Activated CD4-positive, alpha-beta memory T cell treated with anti-CD3 and anti-CD28 coated beads for 36 hours (primary cell): ENCODE measurements around the gene C6orf47. TPM values are rescaled to one million over a fixed set of nuclear protein-coding genes. Genes with fewer than 3 reads are reported as not detected.
A peak's percentile ranks its signal among the peaks of the same experiment; 100 is the strongest.
"Not testable (repeated sequence)": the region's sequence is repeated elsewhere in the genome, so short reads cannot be mapped to it uniquely, and the experiment has no call there.

Experiments used
- CTCF ChIA-PET: fragments of 350-600 bp; sonication (Branson Sonifier 250); formaldehyde crosslinking; loops from one replicate; lab custom pipeline; 2021; ENCODE audit warnings: antibody characterized with exemption, inconsistent platforms; lab: Charles Lee
- POLR2A ChIA-PET: fragments of 350-600 bp; sonication (Branson Sonifier 250); formaldehyde crosslinking; loops from one replicate; lab custom pipeline; 2021; ENCODE audit warnings: antibody characterized with exemption; lab: Charles Lee
- DNase-seq: peaks from one replicate; pipeline ENCODE4 v3.0.0-alpha.2; 2020
- H3K27ac Mint-ChIP-seq: one replicate; pipeline ENCODE4 v1.8.0; 2021; ENCODE audit warnings: mixed read lengths
- H3K27me3 Mint-ChIP-seq: one replicate; pipeline ENCODE4 v1.8.0; 2021; ENCODE audit warnings: mixed read lengths
- H3K36me3 Mint-ChIP-seq: one replicate; pipeline ENCODE4 v1.8.0; 2021; ENCODE audit warnings: mixed read lengths
- H3K4me1 Mint-ChIP-seq: one replicate; pipeline ENCODE4 v1.8.0; 2021; ENCODE audit warnings: low read depth, mixed read lengths
- H3K4me3 Mint-ChIP-seq: one replicate; pipeline ENCODE4 v1.8.0; 2021; ENCODE audit warnings: mild to moderate bottlenecking, mixed read lengths
- H3K9me3 Mint-ChIP-seq: one replicate; pipeline ENCODE4 v1.8.0; 2021; ENCODE audit warnings: mixed read lengths
- intact Hi-C: fragments of 100-400 bp; cut with micrococcal nuclease; formaldehyde crosslinking; loops from one replicate; pipeline ENCODE4 v1.15.1; 2023
- total RNA-seq, 2 experiments: library from RNA; stranded (reverse); gene quantifications; one replicate each; pipeline ENCODE4 v1.2.3, GENCODE V29; 2021

C6orf47 gene, protein sequence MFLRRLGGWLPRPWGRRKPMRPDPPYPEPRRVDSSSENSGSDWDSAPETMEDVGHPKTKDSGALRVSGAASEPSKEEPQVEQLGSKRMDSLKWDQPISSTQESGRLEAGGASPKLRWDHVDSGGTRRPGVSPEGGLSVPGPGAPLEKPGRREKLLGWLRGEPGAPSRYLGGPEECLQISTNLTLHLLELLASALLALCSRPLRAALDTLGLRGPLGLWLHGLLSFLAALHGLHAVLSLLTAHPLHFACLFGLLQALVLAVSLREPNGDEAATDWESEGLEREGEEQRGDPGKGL
- 10 to 100 TPM; 15.8 to 16.9 TPM for total RNA-seq

DNA sequence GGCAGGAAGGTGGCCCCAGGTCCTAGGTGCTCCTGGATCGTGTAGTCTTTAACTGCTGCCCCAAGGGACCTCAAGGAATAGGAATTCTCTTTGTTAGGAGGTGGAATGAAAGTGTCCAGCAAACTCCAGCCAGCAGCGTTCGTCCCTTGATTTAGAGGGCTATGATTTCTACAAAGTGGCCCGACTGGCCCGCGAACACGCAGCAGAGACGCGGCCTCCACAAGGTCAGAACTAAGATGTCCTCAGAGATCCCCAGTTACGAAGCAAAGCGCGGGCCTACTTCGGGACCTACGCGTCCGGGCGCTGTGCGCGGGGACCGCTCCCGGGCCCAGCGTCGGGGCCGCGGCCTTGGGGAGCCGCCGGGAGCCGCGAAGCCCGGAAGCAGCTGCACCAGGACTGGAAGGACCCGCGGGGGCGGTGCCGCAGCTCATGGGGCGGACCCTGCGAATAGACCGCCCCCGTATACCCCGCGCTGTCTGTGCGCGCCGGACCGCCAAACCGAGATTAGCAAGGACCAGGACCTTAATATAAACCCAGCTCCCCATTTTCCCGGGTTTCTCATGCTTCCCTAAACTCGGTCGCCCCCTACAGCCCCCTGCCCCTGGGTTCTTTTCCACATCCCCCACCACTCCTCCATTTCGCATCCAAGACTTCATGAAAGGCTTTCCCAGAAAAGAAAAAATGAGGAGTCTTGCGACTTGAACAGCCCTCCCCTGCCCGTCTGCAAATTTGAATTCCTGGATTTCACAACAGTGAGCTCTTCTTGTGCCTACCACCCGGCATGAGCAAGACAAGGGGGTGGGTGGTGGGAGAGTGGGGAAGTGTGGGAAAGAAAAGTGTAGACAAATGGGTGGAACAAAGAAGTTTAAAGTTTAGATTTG, at the start of gene C6orf47:
TSS of gene C6orf47 (minus strand) at position 398 of the 881 bp plus-strand sequence. CDS start 831 bp downstream, outside the sequence.
- peak within 1 kb of the TSS; percentile 96 for H3K4me3 Mint-ChIP-seq
- peaks cover 58% of the 10 kb centered on the region for H3K36me3 Mint-ChIP-seq
- POLR2A ChIA-PET, result interaction anchor here (1.0 to 6.0 kb wide), 3 partner anchors 7 to 167 kb away, joined by 3 to 92 read pairs (median 5); partner anchors contain the start of genes APOM, BAG6, HSPA1B and PRRC2A
- H3K27me3 Mint-ChIP-seq, result no peaks in the 10 kb centered on the region
- peak; percentile 80 for DNase-seq
- H3K9me3 Mint-ChIP-seq, result no peaks in the 10 kb centered on the region
- H3K4me1 Mint-ChIP-seq, result peaks cover 73% of the 10 kb centered on the region
- intact Hi-C loops, result loop anchor here (1.0 kb wide), 1 partner anchor 8 kb away; the partner anchor contains the start of gene BAG6
- H3K27ac Mint-ChIP-seq, result peak within 1 kb of the TSS; percentile 95
- CTCF ChIA-PET, result interaction anchor here (1.6 kb wide), 1 partner anchor 8 kb away, joined by 10 read pairs; the partner anchor contains the start of gene BAG6

DNA sequence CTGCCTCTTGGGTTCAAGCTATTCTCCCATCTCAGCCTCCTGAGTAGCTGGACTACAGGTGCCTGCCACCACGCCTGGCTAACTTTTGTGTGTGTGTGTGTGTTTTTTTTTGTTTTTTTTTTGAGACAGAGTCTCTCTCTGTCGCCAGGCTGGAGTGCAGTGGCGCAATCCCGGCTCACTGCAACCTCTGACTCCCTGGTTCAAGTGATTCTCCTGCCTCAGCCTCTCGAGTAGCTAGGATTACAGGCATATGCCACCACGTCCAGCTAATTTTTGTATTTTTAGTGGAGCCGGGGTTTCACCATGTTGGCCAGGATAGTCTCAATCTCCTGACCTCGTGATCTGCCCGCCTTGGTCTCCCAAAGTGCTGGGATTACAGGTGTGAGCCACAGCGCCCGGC, 48.6 kb upstream of the C6orf47 start:
- H3K4me1 Mint-ChIP-seq, H3K9me3 Mint-ChIP-seq, CTCF ChIA-PET, H3K36me3 Mint-ChIP-seq, H3K4me3 Mint-ChIP-seq, H3K27me3 Mint-ChIP-seq, H3K27ac Mint-ChIP-seq, POLR2A ChIA-PET, DNase-seq, intact Hi-C loops: not testable (repeated sequence)

DNA sequence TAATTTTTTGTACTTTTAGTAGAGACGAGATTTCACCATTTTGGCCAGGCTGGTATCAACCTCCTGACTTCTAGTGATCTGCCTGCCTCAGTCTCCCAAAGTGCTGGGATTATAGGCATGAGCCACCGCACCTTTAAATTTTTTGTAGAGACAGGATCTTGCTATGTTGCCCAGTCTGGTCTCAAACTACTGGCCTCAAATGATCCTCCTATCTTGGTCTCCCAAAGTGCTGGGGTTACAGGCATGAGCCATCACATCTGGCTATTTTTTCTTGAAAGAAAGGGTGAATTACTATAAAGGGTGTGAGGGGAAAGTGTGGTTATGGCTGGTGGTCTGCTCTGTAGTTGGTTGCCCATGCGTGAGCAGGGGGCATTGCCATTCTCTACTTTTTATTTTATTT, 47.6 kb upstream of the C6orf47 start:
- intact Hi-C loops, result no loop called here
- Mint-ChIP-seq H3K27me3 (no peaks in the 10 kb centered on the region), H3K36me3 (no peaks in the 10 kb centered on the region), H3K27ac (no peak overlapping the region), H3K4me3 (no peak overlapping the region), H3K4me1 (peaks cover 4% of the 10 kb centered on the region), H3K9me3 (no peaks in the 10 kb centered on the region)
- CTCF ChIA-PET, result no interaction called here
- POLR2A ChIA-PET, result no interaction called here
- no peak for DNase-seq

DNA sequence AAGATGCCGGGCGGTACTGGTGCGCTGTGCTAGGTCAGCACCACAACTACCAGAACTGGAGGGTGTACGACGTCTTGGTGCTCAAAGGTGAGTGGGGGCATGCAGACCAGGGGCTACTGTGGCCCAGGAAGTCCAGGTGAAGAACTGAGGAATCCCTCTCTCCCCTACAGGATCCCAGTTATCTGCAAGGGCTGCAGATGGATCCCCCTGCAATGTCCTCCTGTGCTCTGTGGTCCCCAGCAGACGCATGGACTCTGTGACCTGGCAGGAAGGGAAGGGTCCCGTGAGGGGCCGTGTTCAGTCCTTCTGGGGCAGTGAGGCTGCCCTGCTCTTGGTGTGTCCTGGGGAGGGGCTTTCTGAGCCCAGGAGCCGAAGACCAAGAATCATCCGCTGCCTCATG, 47.1 kb upstream of the C6orf47 start:
- Mint-ChIP-seq H3K4me3 (no peak overlapping the region), H3K9me3 (no peaks in the 10 kb centered on the region), H3K27me3 (no peaks in the 10 kb centered on the region), H3K4me1 (peaks cover 5% of the 10 kb centered on the region), H3K36me3 (peaks cover under 1% of the 10 kb centered on the region), H3K27ac (no peak overlapping the region)
- CTCF ChIA-PET, result no interaction called here
- no peak for DNase-seq
- POLR2A ChIA-PET, result no interaction called here
- intact Hi-C loops, result no loop called here

DNA sequence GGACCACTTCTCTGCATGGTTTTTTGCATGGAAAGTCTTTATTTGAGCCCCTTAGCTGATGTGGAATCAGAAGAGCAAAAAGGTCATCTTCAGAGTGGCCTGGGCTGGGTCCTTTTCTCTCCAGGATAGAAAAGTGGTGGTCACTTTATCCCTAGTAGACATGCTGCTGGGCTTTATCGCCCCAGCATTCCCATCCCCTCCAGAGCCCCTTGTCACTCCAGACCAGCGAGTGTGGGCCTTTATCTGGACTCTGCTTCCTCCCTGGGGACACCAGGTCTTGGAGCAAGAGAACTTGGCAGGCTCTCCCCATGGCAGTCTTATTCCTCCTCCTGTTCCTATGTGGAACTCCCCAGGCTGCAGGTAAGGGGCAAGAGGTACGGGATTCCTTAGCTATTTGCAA, 46.0 kb upstream of the C6orf47 start, which contains the start of gene LY6G6F:
TSS of gene LY6G6F (plus strand) at position 268 of the 400 bp plus-strand sequence. CDS start at position 309, 41 bp downstream.
- Mint-ChIP-seq H3K27me3 (no peaks in the 10 kb centered on the region), H3K36me3 (peaks cover 3% of the 10 kb centered on the region), H3K9me3 (no peaks in the 10 kb centered on the region), H3K27ac (no peak within 1 kb of the TSS), H3K4me1 (peaks cover 8% of the 10 kb centered on the region), H3K4me3 (no peak within 1 kb of the TSS)
- intact Hi-C loops, result no loop called here
- ChIA-PET POLR2A (no interaction called here), CTCF (no interaction called here)
- no peak for DNase-seq

DNA sequence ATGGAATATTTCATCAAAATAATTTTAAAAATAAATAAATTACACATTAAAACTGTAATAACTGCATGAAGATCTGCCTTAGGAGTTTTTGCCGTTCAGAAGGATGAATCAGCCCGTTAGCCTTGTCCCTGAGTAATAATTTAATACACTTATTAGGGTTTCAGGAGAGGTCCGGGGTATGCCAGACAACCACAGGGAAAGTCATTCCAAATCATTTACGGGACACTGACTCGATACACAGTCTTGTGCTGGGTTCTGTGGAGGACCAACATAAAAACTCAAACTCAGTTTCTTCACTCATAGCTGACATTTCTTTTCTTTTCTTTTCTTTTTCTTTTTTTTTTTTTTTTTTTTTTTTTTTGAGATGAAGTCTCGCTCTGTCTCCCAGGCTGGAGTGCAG, 45.4 kb upstream of the C6orf47 start:
- Mint-ChIP-seq H3K4me3 (no peak overlapping the region), H3K4me1 (peaks cover 13% of the 10 kb centered on the region), H3K27ac (no peak overlapping the region), H3K9me3 (no peaks in the 10 kb centered on the region), H3K27me3 (no peaks in the 10 kb centered on the region), H3K36me3 (peaks cover 3% of the 10 kb centered on the region)
- no peak for DNase-seq
- POLR2A ChIA-PET, result no interaction called here
- CTCF ChIA-PET, result no interaction called here
- intact Hi-C loops, result no loop called here

DNA sequence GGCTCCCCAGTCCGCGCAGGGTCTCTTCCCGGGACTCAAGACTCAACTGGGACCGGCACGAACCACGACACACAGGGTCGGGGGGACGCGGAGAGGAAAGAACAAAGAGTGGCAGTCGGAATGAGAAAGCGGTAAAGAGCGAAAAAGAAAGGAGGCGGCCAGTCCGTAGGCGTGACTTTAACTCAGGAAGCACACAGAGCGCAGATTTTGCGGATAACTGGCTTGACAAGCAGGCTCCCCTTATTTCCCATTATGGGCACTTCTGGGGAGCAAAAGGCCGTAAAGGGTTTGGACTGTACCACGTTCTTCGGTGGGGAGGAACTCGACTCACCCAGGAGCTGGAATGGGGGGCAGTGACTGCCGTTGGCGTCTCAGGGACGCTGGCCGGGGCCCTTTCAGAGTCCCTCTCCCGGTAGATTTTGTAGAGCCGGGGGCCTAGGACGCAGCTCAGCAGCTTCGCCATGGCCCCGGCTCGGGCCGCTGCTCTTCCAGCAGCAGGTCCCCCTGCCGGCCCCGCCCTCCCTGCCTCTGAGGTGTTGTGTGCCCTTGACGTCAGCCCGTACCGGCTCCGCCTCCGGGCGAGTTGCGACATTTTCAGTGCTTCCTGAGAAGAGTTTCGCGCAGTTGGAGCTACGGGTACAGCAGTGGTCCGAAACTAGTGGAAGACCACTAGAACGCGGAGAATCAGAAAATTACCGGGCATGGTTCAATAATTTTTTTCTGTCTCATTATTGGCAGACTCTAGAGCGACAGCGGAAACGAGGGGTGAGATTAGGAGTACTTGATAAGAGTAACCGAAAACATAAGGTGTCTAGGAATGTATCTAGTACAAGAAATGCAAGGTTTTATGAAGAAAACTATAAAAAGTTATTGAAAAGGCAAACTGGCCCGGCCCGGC, 42.5 kb upstream of the C6orf47 start, which contains the start of gene ABHD16A:
TSS of gene ABHD16A (minus strand) at position 506 of the 898 bp plus-strand sequence. CDS start at position 463, 43 bp downstream.
- DNase-seq, result peak; percentile 99
- ChIA-PET POLR2A (interaction anchor here (0.6 to 1.8 kb wide), 6 partner anchors 28 to 103 kb away, joined by 3 to 7 read pairs (median 3); partner anchors contain the start of genes BAG6, GPANK1 and MSH5), CTCF (interaction anchor here (0.7 to 1.3 kb wide), 6 partner anchors 27 to 112 kb away, joined by 3 to 7 read pairs (median 3); partner anchors contain the start of genes HSPA1A, HSPA1L and LSM2)
- intact Hi-C loops, result loop anchor here (1.0 to 2.0 kb wide), 3 partner anchors 35 to 160 kb away; partner anchors contain the start of gene GPANK1
- peaks cover 3% of the 10 kb centered on the region for H3K36me3 Mint-ChIP-seq
- no peaks in the 10 kb centered on the region for H3K9me3 Mint-ChIP-seq
- peaks cover 17% of the 10 kb centered on the region for H3K4me1 Mint-ChIP-seq
- H3K4me3 Mint-ChIP-seq, result peak within 1 kb of the TSS; percentile 99
- H3K27ac Mint-ChIP-seq, result peak within 1 kb of the TSS; percentile 97
- H3K27me3 Mint-ChIP-seq, result no peaks in the 10 kb centered on the region

DNA sequence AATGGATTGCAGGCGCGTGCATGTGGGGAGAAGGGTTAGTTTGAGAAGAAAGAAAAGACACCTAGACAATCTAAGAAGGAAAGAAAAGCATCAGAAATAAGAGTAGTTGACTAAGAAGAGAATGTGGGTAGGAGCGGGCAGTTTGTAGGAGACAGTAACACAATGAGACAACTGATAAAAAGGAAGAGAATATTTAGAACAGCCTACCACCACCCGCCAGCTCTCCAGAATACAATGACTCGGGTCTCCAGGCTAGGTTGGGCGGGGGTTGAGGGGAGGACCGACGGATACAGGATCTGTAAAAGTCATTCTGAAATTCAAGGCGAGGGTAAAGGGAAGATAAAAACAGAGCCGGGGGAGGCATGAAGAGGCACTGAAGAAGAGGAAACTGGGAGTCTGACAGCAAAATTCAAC, 41.8 kb upstream of the C6orf47 start:
- peaks cover 24% of the 10 kb centered on the region for H3K4me1 Mint-ChIP-seq
- DNase-seq, result peak; percentile 71

DNA sequence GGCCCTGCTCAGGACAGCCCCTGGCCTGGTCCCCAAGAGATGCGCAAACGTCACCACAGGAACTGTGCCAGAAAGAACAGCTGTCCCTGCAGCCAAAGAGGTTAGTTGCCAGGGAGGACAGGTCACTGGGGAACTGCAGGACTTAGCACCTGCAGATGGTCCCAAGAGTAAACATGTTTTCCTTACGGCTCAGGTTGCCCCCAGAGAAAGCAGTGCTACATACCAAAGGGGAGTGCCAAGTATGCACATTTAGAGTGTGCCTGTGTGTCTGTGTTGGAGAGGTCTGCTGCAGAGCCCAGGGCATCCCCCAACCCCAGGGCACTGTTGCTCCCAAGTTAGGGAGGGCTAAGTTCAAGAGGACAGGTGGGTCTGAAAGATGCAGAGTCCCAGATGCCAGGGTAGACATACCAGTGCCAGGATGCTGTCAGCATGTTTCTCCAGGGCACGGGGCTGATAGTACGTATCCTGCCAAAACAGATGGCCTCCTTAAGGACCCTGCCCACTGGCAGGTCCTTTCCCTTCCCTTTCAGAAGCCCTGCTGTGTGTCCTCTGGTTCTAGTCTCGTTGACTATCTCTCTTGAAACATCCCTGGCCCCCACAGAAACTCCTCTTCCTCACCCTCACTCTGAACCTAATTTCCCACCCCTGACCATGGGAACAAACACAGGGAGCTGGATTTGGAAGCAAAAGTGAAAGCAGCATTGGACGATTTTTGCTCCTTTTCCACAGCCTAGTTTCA, 41.3 kb upstream of the C6orf47 start:
- Mint-ChIP-seq H3K27me3 (no peaks in the 10 kb centered on the region), H3K27ac (peak overlapping the region; percentile 97), H3K36me3 (peaks cover 8% of the 10 kb centered on the region), H3K4me3 (peak overlapping the region; percentile 99), H3K9me3 (no peaks in the 10 kb centered on the region), H3K4me1 (peaks cover 26% of the 10 kb centered on the region)
- no peak for DNase-seq
- intact Hi-C loops, result loop anchor here (2.0 kb wide), 1 partner anchor 37 kb away; the partner anchor contains the start of gene GPANK1
- CTCF ChIA-PET, result interaction anchor here (1.0 to 2.3 kb wide), 2 partner anchors 28 to 68 kb away, joined by 3 to 8 read pairs; partner anchors contain the start of gene DDAH2
- POLR2A ChIA-PET, result interaction anchor here (1.8 kb wide), 2 partner anchors 36 to 38 kb away, joined by 7 read pairs; partner anchors contain the start of gene MSH5

More for the DNA sequence above, 41.8 kb upstream of the C6orf47 start:
- Mint-ChIP-seq H3K36me3 (peaks cover 8% of the 10 kb centered on the region), H3K27ac (peak overlapping the region; percentile 97), H3K9me3 (no peaks in the 10 kb centered on the region), H3K27me3 (no peaks in the 10 kb centered on the region), H3K4me3 (peak overlapping the region; percentile 99)
- intact Hi-C loops, result loop anchor here (2.0 kb wide), 1 partner anchor 38 kb away; the partner anchor contains the start of gene GPANK1
- CTCF ChIA-PET, result interaction anchor here (1.2 to 1.3 kb wide), 3 partner anchors 28 to 87 kb away, joined by 3 to 7 read pairs (median 5); no protein-coding TSS in a partner anchor
- POLR2A ChIA-PET, result interaction anchor here (0.6 to 1.8 kb wide), 4 partner anchors 29 to 50 kb away, joined by 3 to 7 read pairs (median 5); partner anchors contain the start of genes BAG6 and MSH5

DNA sequence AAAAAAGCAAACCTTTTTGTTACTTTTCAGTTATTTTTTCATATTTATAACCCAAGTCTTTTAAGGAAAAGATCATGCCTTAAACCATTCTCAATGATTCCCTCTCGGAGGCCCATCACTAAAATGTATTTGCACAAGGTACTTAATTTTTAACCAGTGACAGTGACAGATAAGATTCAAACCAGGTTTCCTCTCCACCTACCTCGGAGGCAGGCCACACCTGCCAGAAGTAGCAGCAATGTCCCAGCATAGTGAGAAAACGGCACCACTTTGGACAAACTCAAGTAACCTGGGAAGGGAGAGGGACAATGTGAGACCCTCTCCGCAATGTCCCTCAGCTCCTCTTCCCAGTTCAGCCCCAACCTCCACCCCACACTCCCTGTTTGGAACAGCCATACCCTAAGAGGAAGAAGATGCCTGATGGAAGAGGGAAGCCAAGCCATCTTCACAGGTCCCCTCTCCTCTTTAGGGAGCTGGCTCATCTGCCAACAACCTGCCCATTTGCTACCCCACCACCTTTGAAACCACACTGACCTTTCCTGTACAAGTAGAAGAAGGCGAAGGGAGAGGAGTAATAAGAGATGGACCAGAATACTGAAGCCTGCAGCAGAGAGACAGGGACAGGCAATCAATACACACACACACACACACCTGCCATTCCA, 40.3 kb upstream of the C6orf47 start:
- CTCF ChIA-PET, result interaction anchor here (1.0 to 2.3 kb wide), 2 partner anchors 29 to 69 kb away, joined by 3 to 8 read pairs; partner anchors contain the start of gene DDAH2
- H3K27me3 Mint-ChIP-seq, result no peaks in the 10 kb centered on the region
- intact Hi-C loops, result no loop called here
- DNase-seq, result no peak
- no peaks in the 10 kb centered on the region for H3K9me3 Mint-ChIP-seq
- POLR2A ChIA-PET, result no interaction called here
- H3K36me3 Mint-ChIP-seq, result peaks cover 11% of the 10 kb centered on the region
- no peak overlapping the region for H3K4me3 Mint-ChIP-seq
- H3K27ac Mint-ChIP-seq, result peak overlapping the region; percentile 51
- peaks cover 26% of the 10 kb centered on the region for H3K4me1 Mint-ChIP-seq
